DOHH2 (cell line): ENCODE results near the gene AOC3.
"Not testable (repeated sequence)": the region's sequence is repeated elsewhere in the genome, so short reads cannot be mapped to it uniquely, and the experiment has no call there.

Source experiments
- H3F3A ChIP-seq: fragments of 200-600 bp; sonication (generic), shearing (Covaris generic); 2 replicates; pipeline ENCODE4 v1.6.0; 2016; ENCODE audit warnings: antibody characterized with exemption, mild to moderate bottlenecking; ENCODE audit not compliant: control insufficient read depth, insufficient read depth
- H3K27ac ChIP-seq: fragments of 200-600 bp; sonication (generic); 2 replicates; pipeline ENCODE4 v1.5.1; 2014; ENCODE audit warnings: low read depth, mild to moderate bottlenecking, low read length, moderate library complexity
- H3K27me3 ChIP-seq: fragments of 200-600 bp; sonication (generic); 2 replicates; pipeline ENCODE4 v1.6.1; 2014; ENCODE audit warnings: mild to moderate bottlenecking, low read length, mixed read lengths; ENCODE audit not compliant: control insufficient read depth
- H3K36me3 ChIP-seq: fragments of 200-600 bp; sonication (generic); 2 replicates; pipeline ENCODE4 v1.6.1; 2014; ENCODE audit warnings: mild to moderate bottlenecking, low read length, moderate library complexity, mixed read lengths; ENCODE audit not compliant: control insufficient read depth
- H3K4me1 ChIP-seq: fragments of 200-600 bp; sonication (generic); 2 replicates; pipeline ENCODE4 v1.6.1; 2014; ENCODE audit warnings: mild to moderate bottlenecking, low read length, mixed read lengths; ENCODE audit not compliant: control insufficient read depth
- H3K4me2 ChIP-seq: fragments of 200-600 bp; sonication (generic); 2 replicates; pipeline ENCODE4 v1.6.0; 2014; ENCODE audit warnings: mild to moderate bottlenecking, low read length, moderate library complexity
- H3K4me3 ChIP-seq: fragments of 200-600 bp; sonication (generic); 2 replicates; pipeline ENCODE4 v1.5.1; 2014; ENCODE audit warnings: mild to moderate bottlenecking, low read length, mixed read lengths
- H3K79me2 ChIP-seq: fragments of 200-600 bp; sonication (generic); 2 replicates; pipeline ENCODE4 v1.6.1; 2014; ENCODE audit warnings: mild to moderate bottlenecking, low read length, mixed read lengths; ENCODE audit not compliant: control insufficient read depth
- H3K9me2 ChIP-seq: fragments of 200-600 bp; sonication (generic); replicated peaks from 2 replicates; pipeline ENCODE4 v1.6.1; 2014; ENCODE audit warnings: mild to moderate bottlenecking, low read length, mixed read lengths; ENCODE audit not compliant: control insufficient read depth
- H3K9me3 ChIP-seq: fragments of 200-600 bp; sonication (generic); 2 replicates; pipeline ENCODE4 v1.6.1; 2014; ENCODE audit warnings: antibody characterized with exemption, low read length, mixed read lengths; ENCODE audit not compliant: control insufficient read depth, insufficient read depth
- H4K20me1 ChIP-seq: fragments of 200-600 bp; sonication (generic); 2 replicates; pipeline ENCODE4 v1.6.0; 2014; ENCODE audit warnings: low read depth, mild to moderate bottlenecking, antibody characterized with exemption, low read length, moderate library complexity; ENCODE audit not compliant: control insufficient read depth, insufficient read depth
- EZH2phosphoT487 ChIP-seq: fragments of 200-600 bp; sonication (generic); IDR thresholded peaks from 2 replicates; pipeline ENCODE4 v1.6.1; 2017; ENCODE audit warnings: borderline replicate concordance, mild to moderate bottlenecking, antibody characterized with exemption, low read length, moderate library complexity, mixed read lengths
- TF ChIP-seq, protein P1 (sequence below): fragments of 200-600 bp; sonication (generic); IDR thresholded peaks from one replicate; pipeline ENCODE4 v1.5.1; 2014; ENCODE audit warnings: antibody characterized with exemption, mild to moderate bottlenecking, low read depth, low read length; ENCODE audit not compliant: poor library complexity, severe bottlenecking

AOC3 gene

DNA sequence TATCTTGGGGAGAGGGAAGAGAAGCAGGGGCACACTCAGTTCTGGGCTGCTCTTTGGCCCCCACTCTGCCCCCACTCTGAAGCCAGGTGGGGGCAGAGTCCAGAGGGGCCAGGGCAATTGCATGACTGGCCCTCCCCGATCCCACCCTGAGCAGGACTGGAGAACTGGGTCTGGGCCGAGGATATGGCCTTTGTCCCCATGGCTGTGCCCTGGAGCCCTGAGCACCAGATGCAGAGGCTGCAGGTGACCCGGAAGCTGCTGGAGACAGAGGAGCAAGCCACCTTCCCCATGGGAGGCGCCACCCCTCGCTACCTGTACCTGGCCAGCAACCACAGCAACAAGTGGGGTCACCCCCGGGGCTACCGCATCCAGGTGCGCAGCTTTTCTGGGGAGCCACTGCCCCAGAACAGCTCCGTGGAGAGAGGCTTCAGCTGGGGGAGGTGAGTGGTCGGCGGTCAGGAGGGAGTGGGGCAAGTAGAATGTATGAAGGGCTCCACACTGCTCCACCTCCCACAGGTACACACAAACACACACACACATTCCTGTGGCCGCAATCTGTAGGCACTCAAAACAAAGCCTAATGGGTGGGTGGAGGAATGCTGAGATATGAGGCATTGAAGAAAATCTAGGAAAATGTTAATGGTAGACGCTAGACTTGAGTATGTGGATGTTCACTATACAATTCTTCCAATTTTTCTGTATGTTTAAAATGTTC is 21.4 kb downstream of the AOC3 start:
- no peaks in the 10 kb centered on the region for H3F3A ChIP-seq
- no peaks in the 10 kb centered on the region for H3K9me2 ChIP-seq
- H3K4me2 ChIP-seq, result no peak overlapping the region
- H3K27me3 ChIP-seq, result peaks cover 29% of the 10 kb centered on the region
- H4K20me1 ChIP-seq, result no peaks in the 10 kb centered on the region
- H3K27ac ChIP-seq, result no peak overlapping the region
- no peaks in the 10 kb centered on the region for H3K4me1 ChIP-seq
- no peaks in the 10 kb centered on the region for H3K9me3 ChIP-seq
- H3K4me3 ChIP-seq, result no peak overlapping the region
- H3K36me3 ChIP-seq, result no peaks in the 10 kb centered on the region
- H3K79me2 ChIP-seq, result no peaks in the 10 kb centered on the region
- TF ChIP-seq, protein P1, sequence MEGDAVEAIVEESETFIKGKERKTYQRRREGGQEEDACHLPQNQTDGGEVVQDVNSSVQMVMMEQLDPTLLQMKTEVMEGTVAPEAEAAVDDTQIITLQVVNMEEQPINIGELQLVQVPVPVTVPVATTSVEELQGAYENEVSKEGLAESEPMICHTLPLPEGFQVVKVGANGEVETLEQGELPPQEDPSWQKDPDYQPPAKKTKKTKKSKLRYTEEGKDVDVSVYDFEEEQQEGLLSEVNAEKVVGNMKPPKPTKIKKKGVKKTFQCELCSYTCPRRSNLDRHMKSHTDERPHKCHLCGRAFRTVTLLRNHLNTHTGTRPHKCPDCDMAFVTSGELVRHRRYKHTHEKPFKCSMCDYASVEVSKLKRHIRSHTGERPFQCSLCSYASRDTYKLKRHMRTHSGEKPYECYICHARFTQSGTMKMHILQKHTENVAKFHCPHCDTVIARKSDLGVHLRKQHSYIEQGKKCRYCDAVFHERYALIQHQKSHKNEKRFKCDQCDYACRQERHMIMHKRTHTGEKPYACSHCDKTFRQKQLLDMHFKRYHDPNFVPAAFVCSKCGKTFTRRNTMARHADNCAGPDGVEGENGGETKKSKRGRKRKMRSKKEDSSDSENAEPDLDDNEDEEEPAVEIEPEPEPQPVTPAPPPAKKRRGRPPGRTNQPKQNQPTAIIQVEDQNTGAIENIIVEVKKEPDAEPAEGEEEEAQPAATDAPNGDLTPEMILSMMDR, result no peak
- no peak for TF ChIP-seq EZH2phosphoT487

DNA sequence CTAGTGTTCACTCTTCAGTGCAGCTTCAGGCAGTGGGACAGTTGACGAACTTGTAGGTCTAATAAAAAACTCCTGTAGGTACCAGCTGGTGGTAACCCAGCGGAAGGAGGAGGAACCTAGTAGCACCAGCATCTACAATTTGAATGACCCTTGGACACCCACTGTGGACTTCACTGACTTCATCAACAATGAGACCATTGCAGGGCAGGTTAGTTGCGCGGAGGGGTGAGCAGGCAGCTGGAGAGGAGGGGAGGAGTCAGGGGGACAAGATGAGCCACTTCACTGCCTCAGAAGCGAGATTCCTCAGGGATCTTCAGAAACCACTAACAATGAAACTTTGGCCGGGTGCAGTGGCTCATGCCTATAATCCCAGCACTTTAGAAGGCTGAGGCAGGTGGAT is 22.3 kb downstream of the AOC3 start:
- Histone ChIP-seq H3K27ac (no peak overlapping the region), H4K20me1 (no peaks in the 10 kb centered on the region), H3K4me3 (no peak overlapping the region), H3K4me2 (no peak overlapping the region), H3K9me2 (no peaks in the 10 kb centered on the region), H3K27me3 (peaks cover 36% of the 10 kb centered on the region), H3K4me1 (peaks cover 3% of the 10 kb centered on the region; the same call in 1 of the 2 replicates), H3K36me3 (no peaks in the 10 kb centered on the region), H3K79me2 (no peaks in the 10 kb centered on the region), H3K9me3 (no peaks in the 10 kb centered on the region), H3F3A (no peaks in the 10 kb centered on the region)
- no peak for TF ChIP-seq EZH2phosphoT487
- TF ChIP-seq, protein P1, result no peak

DNA sequence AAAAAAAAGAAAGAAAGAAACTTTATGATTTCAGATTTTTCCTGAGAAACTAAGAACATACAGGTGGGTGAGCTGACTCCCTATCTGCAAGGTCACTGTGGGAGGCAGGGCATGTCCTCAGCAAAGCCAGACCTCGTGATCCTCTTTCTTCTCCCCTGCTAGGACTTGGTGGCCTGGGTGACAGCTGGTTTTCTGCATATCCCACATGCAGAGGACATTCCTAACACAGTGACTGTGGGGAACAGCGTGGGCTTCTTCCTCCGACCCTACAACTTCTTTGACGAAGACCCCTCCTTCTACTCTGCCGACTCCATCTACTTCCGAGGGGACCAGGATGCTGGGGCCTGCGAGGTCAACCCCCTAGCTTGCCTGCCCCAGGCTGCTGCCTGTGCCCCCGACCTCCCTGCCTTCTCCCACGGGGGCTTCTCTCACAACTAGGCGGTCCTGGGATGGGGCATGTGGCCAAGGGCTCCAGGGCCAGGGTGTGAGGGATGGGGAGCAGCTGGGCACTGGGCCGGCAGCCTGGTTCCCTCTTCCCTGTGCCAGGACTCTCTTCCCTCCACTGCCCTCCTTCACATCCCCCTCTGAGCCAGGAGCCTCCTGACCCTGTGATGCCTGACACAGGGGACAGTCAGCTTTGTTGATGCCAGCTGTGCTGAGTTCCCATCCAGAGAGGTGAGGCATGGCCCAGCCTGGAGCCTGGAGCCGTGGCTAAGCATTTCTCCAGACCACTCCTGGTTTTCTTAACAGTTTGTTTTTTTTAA is 23.1 kb downstream of the AOC3 start:
- H3K36me3 ChIP-seq, H3F3A ChIP-seq, H3K79me2 ChIP-seq, H3K4me1 ChIP-seq, H3K9me3 ChIP-seq, H3K4me2 ChIP-seq, H3K9me2 ChIP-seq, H4K20me1 ChIP-seq, H3K27ac ChIP-seq, H3K4me3 ChIP-seq: not testable (repeated sequence)
- peaks cover 42% of the 10 kb centered on the region for H3K27me3 ChIP-seq

DNA sequence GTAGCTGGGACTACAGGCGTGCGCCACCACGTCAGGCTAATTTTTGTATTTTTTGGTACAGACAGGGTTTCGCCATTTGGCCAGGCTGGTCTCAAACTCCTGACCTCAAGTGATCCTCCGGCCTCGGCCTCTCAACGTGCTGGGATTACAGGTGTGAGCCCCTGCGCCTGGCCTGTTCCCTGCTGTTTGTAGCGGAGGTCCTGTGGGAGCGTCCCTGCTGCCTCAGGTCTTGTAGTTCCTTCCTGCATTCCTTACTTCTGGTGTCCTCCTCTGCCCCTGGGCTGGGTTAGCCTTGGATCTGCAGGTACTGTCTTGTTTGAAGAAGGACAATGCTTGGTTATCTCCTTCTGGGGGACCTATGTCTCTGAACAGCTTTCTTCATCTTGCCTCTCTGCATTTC is 26.0 kb downstream of the AOC3 start:
- H3K27ac ChIP-seq, result no peak overlapping the region
- H3K9me3 ChIP-seq, result no peaks in the 10 kb centered on the region
- H3K9me2 ChIP-seq, result no peaks in the 10 kb centered on the region
- H3K36me3 ChIP-seq, result no peaks in the 10 kb centered on the region
- peaks cover 44% of the 10 kb centered on the region for H3K27me3 ChIP-seq
- TF ChIP-seq, protein P1, result no peak
- TF ChIP-seq EZH2phosphoT487, result no peak
- H4K20me1 ChIP-seq, result no peaks in the 10 kb centered on the region
- no peak overlapping the region for H3K4me2 ChIP-seq
- no peak overlapping the region for H3K4me3 ChIP-seq
- H3K79me2 ChIP-seq, result no peaks in the 10 kb centered on the region
- peaks cover 3% of the 10 kb centered on the region; the same call in 1 of the 2 replicates for H3K4me1 ChIP-seq
- H3F3A ChIP-seq, result no peaks in the 10 kb centered on the region
